WTC11 (cell line): ENCODE data around the gene RBM44.

Source experiments
- CTCF ChIP-seq: fragments of 200-600 bp; IDR thresholded peaks from 2 replicates; pipeline ENCODE4 v1.8.0; 2022; ENCODE audit warnings: antibody characterized with exemption
- FOXK1 ChIP-seq: sonication (generic); formaldehyde crosslinking; IDR thresholded peaks from 2 replicates; pipeline ENCODE4 v1.8.0; 2022; ENCODE audit warnings: mild to moderate bottlenecking, moderate library complexity, missing genetic modification reagents
- FOXP4 ChIP-seq: sonication (generic); formaldehyde crosslinking; IDR thresholded peaks from 2 replicates; pipeline ENCODE4 v1.8.0; 2022; ENCODE audit warnings: mild to moderate bottlenecking, missing genetic modification reagents
- TEAD4 ChIP-seq: sonication (generic); formaldehyde crosslinking; IDR thresholded peaks from 2 replicates; pipeline ENCODE4 v1.8.0; 2022; ENCODE audit warnings: mild to moderate bottlenecking, missing genetic modification reagents
- ZNF317 ChIP-seq: sonication (generic); formaldehyde crosslinking; IDR thresholded peaks from 2 replicates; pipeline ENCODE4 v1.8.1; 2023; ENCODE audit warnings: low read depth, mild to moderate bottlenecking, moderate library complexity, missing genetic modification reagents, borderline replicate concordance

GRCh38 chr2:237870754-237871651 is 72.4 kb downstream of the RBM44 start:
- TF ChIP-seq CTCF (no peak), ZNF317 (CRISPR knock-in tag) (no peak), TEAD4 (CRISPR knock-in tag) (no peak), FOXP4 (CRISPR knock-in tag) (no peak), FOXK1 (CRISPR knock-in tag) (no peak)
